Neural crest cell (in vitro differentiated cells): Measurements from ENCODE around the gene MED28. TPM values are rescaled to one million over a fixed set of nuclear protein-coding genes. Genes with fewer than 3 reads are reported as not detected.
"Not testable (repeated sequence)": the region's sequence is repeated elsewhere in the genome, so short reads cannot be mapped to it uniquely, and the experiment has no call there.

Experiments used
- DNase-seq: peaks from one replicate; pipeline ENCODE4 v3.0.0; 2021; ENCODE audit warnings: low read depth, mixed read lengths, low spot score
- H3K27ac Mint-ChIP-seq: one replicate; pipeline ENCODE4 v1.8.0; 2021; ENCODE audit warnings: mild to moderate bottlenecking, mixed read lengths; ENCODE audit not compliant: unreplicated experiment
- H3K27me3 Mint-ChIP-seq: 2 replicates; pipeline ENCODE4 v1.8.0; 2021; ENCODE audit warnings: low read depth, mild to moderate bottlenecking, mixed read lengths
- H3K36me3 Mint-ChIP-seq: 2 replicates; pipeline ENCODE4 v1.8.0; 2021; ENCODE audit warnings: low read depth, mild to moderate bottlenecking, mixed read lengths
- H3K4me1 Mint-ChIP-seq: 2 replicates; pipeline ENCODE4 v1.8.0; 2021; ENCODE audit warnings: mixed read lengths
- H3K4me3 Mint-ChIP-seq: one replicate; pipeline ENCODE4 v1.8.0; 2021; ENCODE audit warnings: mild to moderate bottlenecking, mixed read lengths
- H3K9me3 Mint-ChIP-seq: 2 replicates; pipeline ENCODE4 v1.8.0; 2021; ENCODE audit warnings: mixed read lengths
- long read RNA-seq: library from polyadenylated mRNA; unstranded; transcript quantifications from one replicate; pipeline ENCODE4 v2.0.0, GENCODE V29; 2020
- total RNA-seq: library from RNA; stranded (reverse); gene quantifications from 2 replicates; pipeline ENCODE4 v1.2.1, GENCODE V29; 2021
- TF ChIP-seq, protein P1 (sequence below): fragments of 200-600 bp; sonication (generic); conservative IDR thresholded peaks from 2 replicates; pipeline ENCODE4 v1.5.0; 2021; ENCODE audit warnings: antibody characterized with exemption, mild to moderate bottlenecking

Gene MED28, protein sequence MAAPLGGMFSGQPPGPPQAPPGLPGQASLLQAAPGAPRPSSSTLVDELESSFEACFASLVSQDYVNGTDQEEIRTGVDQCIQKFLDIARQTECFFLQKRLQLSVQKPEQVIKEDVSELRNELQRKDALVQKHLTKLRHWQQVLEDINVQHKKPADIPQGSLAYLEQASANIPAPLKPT
- 97.8 and 100 TPM in 2 replicates for total RNA-seq
- long read RNA-seq, full-length matches to known transcripts: 227 of 243 reads
- long read RNA-seq, partial matches to known transcripts: 3 of 243 reads
- long read RNA-seq, other reads (novel, unspliced or antisense): 13 of 243 reads

GRCh38 chr4:17614416-17615299, at the start of gene MED28:
TSS of gene MED28 (plus strand) at chr4:17614641. CDS start at chr4:17614655, 14 bp downstream.
- TF ChIP-seq, protein P1, sequence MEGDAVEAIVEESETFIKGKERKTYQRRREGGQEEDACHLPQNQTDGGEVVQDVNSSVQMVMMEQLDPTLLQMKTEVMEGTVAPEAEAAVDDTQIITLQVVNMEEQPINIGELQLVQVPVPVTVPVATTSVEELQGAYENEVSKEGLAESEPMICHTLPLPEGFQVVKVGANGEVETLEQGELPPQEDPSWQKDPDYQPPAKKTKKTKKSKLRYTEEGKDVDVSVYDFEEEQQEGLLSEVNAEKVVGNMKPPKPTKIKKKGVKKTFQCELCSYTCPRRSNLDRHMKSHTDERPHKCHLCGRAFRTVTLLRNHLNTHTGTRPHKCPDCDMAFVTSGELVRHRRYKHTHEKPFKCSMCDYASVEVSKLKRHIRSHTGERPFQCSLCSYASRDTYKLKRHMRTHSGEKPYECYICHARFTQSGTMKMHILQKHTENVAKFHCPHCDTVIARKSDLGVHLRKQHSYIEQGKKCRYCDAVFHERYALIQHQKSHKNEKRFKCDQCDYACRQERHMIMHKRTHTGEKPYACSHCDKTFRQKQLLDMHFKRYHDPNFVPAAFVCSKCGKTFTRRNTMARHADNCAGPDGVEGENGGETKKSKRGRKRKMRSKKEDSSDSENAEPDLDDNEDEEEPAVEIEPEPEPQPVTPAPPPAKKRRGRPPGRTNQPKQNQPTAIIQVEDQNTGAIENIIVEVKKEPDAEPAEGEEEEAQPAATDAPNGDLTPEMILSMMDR: peak; percentile 40
- Mint-ChIP-seq H3K4me3 (peak within 1 kb of the TSS; percentile 97), H3K9me3 (no peaks in the 10 kb centered on the region), H3K27ac (peak within 1 kb of the TSS; percentile 98), H3K4me1 (peaks cover 31% of the 10 kb centered on the region), H3K27me3 (no peaks in the 10 kb centered on the region), H3K36me3 (peaks cover 4% of the 10 kb centered on the region)
- peak; percentile 91 for DNase-seq

DNA sequence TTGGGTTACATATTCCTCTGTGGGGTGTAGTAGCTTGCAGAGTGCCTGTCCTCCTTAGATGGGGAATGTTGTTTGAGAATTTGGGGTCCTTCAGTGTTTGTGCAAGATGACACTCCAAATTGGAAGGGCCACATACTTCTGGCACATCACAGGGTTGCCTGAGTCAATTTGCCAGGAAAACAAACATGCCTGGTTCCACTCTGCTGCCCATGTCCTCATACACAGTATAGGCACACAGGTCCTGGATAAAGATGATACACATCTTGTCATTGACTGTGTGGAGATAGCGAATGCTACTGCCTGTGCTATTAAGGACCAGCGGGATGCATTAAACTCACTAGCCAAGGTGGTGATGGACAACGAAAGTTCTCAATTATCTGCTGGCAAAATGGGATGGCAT, 48.6 kb upstream of the MED28 start:
- DNase-seq: no peak
- H3K27me3 Mint-ChIP-seq: no peaks in the 10 kb centered on the region
- no peaks in the 10 kb centered on the region for H3K36me3 Mint-ChIP-seq
- no peak overlapping the region for H3K27ac Mint-ChIP-seq
- H3K9me3 Mint-ChIP-seq: no peaks in the 10 kb centered on the region
- H3K4me1 Mint-ChIP-seq: no peaks in the 10 kb centered on the region
- TF ChIP-seq, protein P1: no peak
- no peak overlapping the region for H3K4me3 Mint-ChIP-seq

- Mint-ChIP-seq H3K27me3 (no peaks in the 10 kb centered on the region), H3K27ac (no peak overlapping the region), H3K9me3 (no peaks in the 10 kb centered on the region), H3K4me3 (no peak overlapping the region), H3K4me1 (no peaks in the 10 kb centered on the region), H3K36me3 (no peaks in the 10 kb centered on the region)
- TF ChIP-seq, protein P1: no peak
- no peak for DNase-seq
Observed at GRCh38 chr4:17567271-17567670, 47.2 kb upstream of the MED28 start.

GRCh38 chr4:17574206-17574605, 40.2 kb upstream of the MED28 start:
- TF ChIP-seq, protein P1: no peak
- H3K9me3 Mint-ChIP-seq: no peaks in the 10 kb centered on the region
- H3K27ac Mint-ChIP-seq: no peak overlapping the region
- H3K27me3 Mint-ChIP-seq: no peaks in the 10 kb centered on the region
- H3K36me3 Mint-ChIP-seq: no peaks in the 10 kb centered on the region
- H3K4me3 Mint-ChIP-seq: peak overlapping the region; percentile 72
- no peak for DNase-seq
- peaks cover 20% of the 10 kb centered on the region for H3K4me1 Mint-ChIP-seq

- H3K4me3 Mint-ChIP-seq, H3K27ac Mint-ChIP-seq, H3K36me3 Mint-ChIP-seq, DNase-seq, H3K9me3 Mint-ChIP-seq, H3K27me3 Mint-ChIP-seq: not testable (repeated sequence)
- peaks cover 23% of the 10 kb centered on the region for H3K4me1 Mint-ChIP-seq
Observed at GRCh38 chr4:17575177-17575576, 39.3 kb upstream of the MED28 start.
